Stimulated activated CD4-positive, alpha-beta T cell treated with anti-CD3 and anti-CD28 coated beads, Interleukin-15, amount 100 ng/mL, for 48 hours (primary cell): ENCODE data around the gene LONP2.
"Not testable (repeated sequence)": the region's sequence is repeated elsewhere in the genome, so short reads cannot be mapped to it uniquely, and the experiment has no call there.

ENCODE experiments used
- DNase-seq, 2 donors: peaks; one replicate each; pipeline ENCODE4 v3.0.0-alpha.2; 2020; ENCODE audit warnings: low read depth in 2 of 2

The LONP2 gene

GRCh38 chr16:48287239-48287638, 43.1 kb downstream of the LONP2 start:
- no peak for DNase-seq

- no peak for DNase-seq
Observed at GRCh38 chr16:48291303-48291702, 47.2 kb downstream of the LONP2 start.

GRCh38 chr16:48291754-48292153, 47.7 kb downstream of the LONP2 start:
- DNase-seq, result no peak

GRCh38 chr16:48292452-48292851, 48.4 kb downstream of the LONP2 start:
- DNase-seq, result no peak

GRCh38 chr16:48294724-48295123, 50.6 kb downstream of the LONP2 start:
- no peak for DNase-seq

- no peak for DNase-seq
Observed at GRCh38 chr16:48295488-48296281, 51.6 kb downstream of the LONP2 start.

GRCh38 chr16:48299471-48299870, 55.4 kb downstream of the LONP2 start:
- no peak for DNase-seq

- DNase-seq, result no peak
Observed at GRCh38 chr16:48300391-48300856, 56.3 kb downstream of the LONP2 start.

GRCh38 chr16:48308535-48308934, 64.4 kb downstream of the LONP2 start:
- no peak for DNase-seq

GRCh38 chr16:48310908-48311641, 67.0 kb downstream of the LONP2 start:
- DNase-seq, result no peak

- DNase-seq, result not testable (repeated sequence)
Observed at GRCh38 chr16:48313905-48314304, 69.8 kb downstream of the LONP2 start.

GRCh38 chr16:48317026-48317425, 72.9 kb downstream of the LONP2 start:
- no peak for DNase-seq

- no peak for DNase-seq
Observed at GRCh38 chr16:48317614-48318315, 73.7 kb downstream of the LONP2 start.

- no peak for DNase-seq
Observed at GRCh38 chr16:48318630-48319029, 74.5 kb downstream of the LONP2 start.

GRCh38 chr16:48321317-48322036, 77.4 kb downstream of the LONP2 start:
- peak in 1 of 2 donors; percentile 18 for DNase-seq

GRCh38 chr16:48323783-48324775, 80.0 kb downstream of the LONP2 start:
- no peak for DNase-seq

GRCh38 chr16:48326915-48327314, 82.8 kb downstream of the LONP2 start:
- DNase-seq, result no peak

- DNase-seq, result no peak
Observed at GRCh38 chr16:48329138-48329537, 85.0 kb downstream of the LONP2 start.

- DNase-seq, result no peak
Observed at GRCh38 chr16:48330189-48330840, 86.2 kb downstream of the LONP2 start.

GRCh38 chr16:48330841-48331192, 86.7 kb downstream of the LONP2 start:
- DNase-seq, result no peak
